NCI-H526 treated with DMSO at 0.1 percent for 48 hours (cell line): Measurements from ENCODE around the gene MRGPRD.

Experiments used
- DNase-seq: peaks from one replicate; lab custom pipeline; 2025; lab: John Stamatoyannopoulos, UW

Gene MRGPRD

DNA sequence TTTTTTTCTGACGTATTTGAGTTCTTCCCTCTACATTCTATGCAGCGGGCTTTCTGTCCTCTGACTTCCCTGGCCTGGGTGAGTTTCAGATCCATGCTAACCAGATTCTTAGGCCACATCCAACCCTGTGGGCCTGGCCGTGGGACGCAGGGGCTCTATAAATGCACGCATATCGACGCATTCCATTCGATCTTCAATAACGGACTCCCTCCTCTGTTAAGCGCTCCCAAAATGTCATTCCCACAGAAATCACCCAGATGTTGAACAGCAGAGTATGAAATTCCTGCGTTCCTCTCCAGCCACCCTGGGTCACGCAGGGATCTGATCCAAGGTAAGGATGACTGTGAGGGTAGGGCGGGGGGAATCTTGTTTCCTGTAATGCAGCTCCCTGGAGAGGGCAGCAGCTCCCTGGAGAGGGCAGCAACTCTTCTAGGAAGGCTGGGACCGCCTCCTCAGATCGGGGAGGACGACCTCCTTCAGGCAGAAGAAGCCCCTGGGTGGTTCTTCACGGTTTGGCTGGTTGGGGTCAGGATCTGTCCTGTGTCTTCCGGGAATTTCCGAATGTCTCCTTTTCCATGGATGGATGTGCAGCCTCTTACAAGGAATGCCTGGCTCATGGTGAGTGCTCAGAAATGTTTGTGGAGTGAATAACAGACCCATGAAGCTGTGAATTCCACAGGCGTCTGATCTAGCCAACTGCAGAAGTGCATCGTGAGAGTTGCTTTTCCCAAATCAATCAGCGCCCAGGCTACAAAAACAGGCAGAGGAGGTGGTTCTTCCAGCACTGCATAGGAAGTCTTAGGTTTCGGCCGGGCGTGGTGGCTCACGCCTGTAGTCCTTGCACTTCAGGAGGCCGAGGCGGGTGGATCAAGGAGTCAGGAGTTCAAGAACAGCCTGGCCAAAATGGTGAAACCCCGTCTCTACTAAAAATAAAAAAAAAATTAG lies 12.2 kb downstream of the MRGPRD start:
- DNase-seq = no peak

DNA sequence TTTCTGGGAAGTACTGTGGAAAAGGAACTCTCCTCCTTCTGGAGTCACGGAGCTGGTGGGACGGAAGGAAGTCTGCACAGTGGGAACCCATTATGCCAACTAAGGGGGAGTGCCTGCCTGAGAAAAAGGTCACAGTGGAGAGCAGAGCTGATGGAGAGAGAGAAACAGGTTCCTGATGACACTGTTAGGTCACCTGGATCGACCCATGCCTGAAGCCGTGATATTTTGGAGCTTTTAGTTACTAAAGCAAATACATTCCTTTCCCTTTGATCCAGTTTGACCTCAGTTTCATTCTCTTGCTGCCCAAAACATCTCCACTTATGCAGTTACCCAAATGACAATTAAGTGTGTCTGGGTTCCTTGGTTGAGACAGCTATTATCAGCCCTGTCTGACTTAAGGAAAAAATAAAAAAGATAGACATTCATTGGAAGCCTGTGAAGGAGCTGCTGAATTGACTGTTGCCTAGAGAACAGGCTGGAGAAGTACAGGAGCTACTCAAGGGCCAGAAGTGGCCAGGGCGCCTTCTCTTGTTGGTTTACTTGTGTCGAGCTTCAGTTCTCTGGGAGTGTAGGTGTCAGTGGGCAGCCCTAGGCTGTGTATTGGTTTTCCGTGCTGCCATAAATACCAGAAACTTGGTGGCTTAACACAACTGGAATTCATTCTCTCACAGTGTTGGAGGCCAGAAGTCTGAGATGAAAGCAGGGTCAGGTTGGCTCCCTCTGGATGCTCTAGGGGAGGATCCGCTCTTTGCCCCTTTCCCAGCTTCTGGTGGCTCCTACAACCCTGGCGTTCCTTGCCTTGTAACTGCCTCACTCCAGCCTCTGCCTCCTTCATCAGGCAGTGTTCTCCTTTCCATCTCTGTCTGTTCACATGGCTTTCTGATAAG lies 13.6 kb downstream of the MRGPRD start:
- DNase-seq = no peak

DNA sequence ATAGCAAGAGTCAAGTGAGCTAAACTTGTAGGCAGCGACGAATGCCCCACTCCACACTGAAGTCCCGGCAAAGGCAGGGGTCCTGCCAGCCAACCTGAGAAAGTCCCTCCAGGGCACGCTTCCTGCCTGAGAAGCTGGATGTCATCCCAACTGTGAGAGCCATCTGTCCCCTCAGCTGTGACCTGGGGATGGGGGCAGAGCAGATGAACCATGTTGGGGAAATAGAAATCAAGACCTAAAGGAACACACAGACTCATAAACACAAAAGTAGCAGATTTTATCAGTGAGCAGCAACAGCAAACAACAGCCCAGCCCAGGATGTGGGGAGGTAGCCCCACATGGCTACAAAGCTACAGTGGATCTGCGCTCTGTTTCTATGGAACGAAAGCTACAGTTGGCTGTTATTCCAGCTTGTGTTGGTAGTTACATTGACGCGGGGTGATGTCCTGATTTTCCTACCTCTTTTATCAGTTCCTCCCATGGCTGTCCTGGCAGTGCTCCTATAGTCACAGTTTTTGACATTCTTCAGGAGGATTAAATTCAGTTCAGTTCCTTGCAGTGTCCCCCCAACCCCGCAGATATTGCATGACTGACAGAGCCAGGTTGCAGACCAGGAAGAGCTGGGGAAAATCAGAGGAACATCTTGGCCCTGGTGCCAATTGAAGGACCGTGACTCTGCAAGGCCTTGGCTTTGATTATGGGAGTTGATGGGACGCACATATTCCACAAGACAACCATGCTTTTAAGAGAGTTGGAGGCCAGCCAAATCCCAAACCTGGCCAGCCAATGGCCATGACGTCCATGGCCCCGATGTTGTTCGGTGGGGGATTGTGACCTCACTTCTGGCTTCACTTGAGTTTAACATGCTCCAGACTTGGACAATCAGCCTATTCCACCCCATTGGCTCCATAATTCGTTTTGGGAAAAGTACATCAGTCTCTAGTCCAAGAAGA lies 14.6 kb downstream of the MRGPRD start:
- no peak for DNase-seq

DNA sequence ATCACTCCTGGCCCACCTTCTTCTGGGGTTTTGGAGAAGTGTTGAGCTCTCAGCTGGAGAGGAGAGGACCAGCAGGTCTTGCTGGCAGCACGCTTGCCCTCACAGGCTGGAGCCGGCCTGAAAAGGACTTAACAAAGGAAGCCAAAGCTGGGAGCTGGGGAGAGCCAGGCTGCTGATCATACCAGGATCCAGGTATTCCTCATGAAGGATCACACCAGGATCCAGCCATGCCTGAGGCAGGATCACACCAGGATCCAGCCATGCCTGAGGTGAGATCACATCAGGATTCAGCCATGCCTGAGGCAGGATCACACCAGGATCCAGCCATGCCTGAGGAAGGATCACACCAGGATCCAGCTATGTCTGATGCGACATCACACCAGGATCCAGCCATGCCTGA lies 17.0 kb downstream of the MRGPRD start:
- no peak for DNase-seq

DNA sequence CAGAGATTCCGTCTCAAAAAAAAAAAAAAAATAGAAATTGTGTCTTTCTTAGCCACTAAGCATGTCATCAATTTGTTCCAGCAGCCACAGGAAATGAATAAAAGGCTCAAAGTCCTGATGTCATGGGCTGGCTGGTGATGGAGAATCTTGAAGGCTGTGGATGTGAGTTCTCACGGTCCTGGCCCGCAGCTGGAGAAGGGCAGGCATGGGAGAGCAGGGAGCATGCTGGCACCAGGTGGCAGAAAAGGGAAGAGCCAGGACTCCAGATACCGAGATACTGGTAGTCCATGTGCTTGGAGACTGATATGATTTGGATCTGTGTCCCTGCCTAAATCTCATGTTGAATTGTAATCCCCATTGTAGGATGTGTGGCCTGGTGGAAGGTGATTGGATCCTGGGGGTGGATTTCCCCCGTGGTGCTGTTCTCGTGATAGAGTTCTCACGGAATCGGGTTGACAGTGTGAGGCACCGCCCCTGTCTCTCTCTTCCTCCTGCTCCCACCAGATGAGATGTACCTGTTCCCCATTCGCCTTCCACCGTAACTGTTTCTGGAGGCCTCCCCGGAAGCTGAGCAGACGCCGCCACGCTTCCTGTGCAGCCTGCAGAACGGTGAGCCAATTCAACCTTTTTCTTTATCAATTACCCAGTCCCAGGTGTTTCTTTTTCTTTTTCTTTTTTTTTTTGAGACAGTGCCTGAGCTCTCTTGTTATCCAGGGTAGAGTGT lies 18.1 kb downstream of the MRGPRD start:
- no peak for DNase-seq

DNA sequence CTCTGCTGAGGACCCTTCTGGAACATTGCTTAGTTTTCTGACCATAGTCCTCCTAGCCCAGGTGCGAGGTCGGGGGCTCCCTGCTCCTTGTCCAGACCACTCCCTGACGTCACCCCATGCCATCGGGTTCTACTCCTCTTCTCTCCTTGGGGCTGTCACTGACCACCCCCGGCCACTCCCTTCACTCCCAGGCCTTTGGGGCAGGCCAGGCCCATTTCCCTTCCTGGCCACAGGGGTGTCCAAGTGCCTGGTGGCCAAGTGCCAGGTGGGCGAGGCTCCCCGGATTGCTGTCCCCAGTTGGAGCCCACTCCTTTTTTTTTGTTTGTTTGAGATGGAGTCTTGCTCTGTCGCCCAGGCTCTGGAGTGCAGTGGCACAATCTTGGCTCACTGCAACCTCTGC lies 19.5 kb downstream of the MRGPRD start:
- DNase-seq = no peak

DNA sequence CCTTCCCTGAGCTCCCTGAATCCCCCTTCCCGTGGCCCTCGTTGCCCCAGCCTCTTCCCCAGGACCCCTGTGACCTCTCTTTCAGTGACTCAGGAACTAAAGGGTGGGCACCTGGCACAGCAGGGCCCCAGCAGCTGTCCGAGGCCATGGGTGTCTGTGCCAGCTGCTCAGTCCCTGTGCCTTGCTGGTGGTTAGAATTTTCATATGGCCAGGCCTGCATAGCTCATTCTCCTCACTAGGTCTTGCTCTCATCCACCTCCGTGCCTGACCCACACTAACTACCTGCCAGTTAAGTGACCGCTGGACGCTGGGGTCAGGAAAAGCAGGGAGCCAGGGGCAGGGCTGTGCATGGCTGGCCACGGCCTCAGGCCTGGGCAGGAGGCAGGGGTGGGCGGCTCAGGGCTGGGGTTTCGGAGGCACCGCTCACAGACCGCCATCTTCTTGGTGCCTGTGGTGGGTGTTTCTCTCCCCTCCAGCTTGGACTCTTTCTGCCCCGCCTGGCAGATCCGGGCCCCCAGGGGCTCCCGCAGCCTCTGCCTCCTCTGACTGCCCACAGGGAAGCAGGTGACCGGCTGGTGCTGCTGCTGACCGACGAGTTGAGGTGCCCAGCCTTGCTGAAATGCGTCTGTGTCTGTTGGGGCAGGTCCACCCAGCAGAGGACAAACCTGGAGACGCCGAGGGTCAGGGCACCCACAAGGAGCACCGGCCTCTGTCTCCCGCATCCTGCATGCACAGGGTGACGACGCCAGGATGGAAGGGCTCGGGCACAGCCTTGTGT lies 20.3 kb downstream of the MRGPRD start:
- no peak for DNase-seq

DNA sequence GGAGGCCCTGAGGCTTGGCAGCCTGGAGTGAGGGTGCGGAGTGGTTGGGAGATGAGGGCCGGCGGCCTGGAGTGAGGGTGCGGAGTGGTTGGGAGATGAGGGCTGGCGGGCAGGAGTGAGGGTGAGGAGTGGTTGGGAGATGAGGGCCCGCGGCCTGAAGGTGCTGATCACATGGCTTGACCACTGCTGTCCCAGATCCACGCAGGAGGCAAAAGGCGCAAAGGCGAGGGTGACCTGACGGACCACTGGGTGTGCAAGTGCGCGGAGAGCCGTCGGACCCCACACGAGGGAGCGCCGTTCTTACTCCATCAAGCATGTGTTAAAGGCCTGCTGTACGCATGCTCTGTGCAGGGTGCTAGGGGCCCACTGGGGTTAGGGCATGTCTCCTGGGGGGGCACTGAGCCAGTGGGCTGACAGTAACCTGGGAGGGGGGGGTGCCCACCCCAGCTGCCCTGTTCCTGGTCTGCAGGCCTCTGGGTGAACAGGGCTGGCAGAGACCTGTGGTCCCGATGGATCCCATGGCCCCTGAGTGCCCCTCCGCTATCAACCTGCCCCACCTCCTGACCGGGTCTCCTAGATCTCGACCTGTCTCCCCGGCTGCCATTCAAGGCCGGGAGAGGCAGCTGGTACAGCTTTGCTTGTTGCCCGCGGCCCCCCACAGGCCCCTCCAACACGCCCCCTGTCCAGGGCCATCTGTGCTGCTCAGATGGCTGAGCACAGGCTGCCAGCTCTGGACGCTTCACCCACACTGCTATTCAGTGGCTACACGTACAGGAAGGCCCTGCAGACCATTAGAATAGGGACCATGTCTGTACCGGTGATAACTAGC lies 21.1 kb downstream of the MRGPRD start:
- DNase-seq = no peak

DNA sequence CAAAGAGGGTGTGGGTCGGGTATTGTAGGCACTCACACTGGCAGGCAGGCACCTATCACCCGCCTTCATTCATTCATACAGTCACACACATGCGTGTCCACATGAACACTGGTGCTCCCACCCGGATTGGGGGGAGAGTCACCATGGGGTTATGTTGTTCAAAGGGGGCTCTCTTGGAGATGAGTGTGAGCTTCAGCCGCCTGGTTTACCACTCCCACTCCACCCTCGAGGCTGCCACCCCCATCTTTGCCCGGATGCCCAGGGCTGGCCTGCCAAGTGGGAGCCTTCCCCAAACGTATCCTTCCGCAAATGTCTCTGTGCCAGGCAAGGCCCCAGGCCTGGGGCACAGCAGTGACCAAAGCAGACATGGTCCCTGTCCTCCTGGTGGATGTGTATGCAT lies 22.6 kb downstream of the MRGPRD start:
- DNase-seq = no peak

DNA sequence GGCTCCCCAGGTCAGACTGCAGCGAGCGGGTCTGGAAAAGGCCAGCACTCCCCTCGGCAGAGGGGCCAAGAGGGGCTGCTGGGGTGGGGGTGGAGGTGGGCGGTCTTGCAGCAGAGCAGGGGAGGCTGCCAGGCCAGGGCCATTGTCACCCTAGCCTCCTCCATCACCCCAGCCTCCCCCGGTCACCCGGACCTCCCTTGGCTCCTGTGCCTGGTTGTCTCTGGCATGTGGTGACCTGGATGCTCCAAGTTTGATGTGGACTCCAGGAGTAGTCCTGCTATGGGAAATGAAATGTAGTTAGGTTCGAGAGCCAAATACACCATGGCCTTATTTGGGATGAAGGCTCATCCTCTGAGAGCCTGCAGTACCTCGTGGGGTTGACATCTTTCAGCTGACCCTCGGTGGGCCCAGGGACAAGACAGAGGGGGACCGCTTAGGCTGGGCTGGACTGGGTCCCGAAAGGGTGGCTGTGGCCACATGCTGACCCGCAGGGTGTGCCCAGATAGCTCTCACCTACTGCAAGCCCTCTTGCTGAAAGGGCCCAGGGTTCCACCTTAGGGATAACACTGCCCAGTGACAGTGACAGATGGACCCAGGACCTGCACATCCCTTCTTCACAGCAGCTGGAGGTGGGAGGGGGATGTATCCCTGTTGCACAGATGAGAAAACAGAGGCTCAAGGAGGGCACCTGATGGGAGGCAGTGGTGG lies 24.1 kb downstream of the MRGPRD start:
- DNase-seq = no peak

DNA sequence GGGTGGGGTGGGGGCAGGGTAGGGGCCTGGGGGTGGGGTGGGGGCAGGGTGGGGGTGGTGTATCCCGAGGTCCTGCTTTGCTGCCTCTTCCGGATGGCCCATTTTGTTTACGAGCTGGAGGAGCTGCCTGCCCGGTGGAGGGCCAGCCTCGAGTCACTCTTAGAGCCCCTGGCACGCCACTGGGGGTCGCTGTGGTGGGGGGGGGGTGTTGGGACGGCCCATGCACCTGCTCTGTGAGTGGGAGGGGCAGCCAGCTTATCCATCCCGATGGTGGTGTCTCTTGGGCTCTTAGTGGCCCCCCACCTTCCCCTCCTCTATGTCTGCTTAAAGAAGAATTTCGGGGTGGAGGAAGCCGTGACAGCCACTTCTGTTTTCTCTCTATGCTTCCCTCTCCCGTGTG lies 24.6 kb downstream of the MRGPRD start:
- no peak for DNase-seq

DNA sequence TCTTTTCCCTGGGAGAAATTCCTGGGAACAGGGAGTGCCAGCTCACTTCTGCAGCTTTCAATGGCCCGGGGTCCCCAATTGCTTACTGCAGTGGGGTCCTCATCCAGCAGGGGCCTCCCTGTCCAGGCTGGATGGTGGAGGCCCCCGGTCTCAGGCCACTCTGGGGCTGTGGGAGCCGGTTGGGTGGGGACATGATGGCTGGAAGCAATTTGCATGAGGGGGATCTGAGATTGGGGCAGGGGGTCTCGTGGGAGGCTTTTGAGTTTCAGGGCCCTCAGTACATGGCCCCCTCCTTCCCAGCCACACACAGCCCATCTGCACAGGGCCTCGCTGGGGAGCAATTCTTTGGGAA lies 25.2 kb downstream of the MRGPRD start:
- no peak for DNase-seq

DNA sequence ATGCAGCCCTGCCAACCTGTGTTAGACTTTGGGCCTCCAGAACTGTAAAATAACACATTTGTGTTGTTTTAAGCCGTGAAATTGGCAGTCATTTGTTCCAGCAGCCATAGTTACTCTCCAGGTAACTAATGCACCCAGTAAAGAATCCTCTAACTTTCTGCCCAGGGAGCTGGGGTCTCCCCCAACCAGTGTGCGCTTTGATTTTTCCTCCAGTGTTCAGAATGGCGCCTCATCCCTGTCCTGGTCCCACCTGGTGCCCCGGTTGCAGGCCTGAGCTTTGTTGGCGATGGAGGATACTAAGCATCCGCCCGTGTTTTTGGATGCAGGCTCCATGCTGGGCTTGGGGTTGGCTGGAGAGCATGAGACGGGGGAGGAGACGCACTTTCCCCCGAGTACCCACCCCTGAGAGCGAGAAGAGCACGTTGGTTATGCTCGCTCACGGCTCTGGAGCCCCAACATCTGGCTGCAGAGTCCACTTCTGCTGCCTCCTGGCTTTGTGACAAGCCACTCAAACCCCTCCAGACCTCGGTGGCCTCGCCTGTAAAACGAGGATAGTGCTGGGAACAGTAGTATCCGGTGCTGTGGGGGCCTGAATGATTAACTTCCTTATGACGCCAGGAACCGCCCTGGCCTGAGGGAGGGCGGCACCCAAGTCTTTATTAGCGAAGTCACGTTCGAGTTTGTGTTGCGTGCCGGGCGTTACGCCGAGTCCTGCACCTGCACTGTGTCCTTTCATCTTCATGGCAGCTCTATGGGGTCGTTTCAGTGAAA lies 25.8 kb downstream of the MRGPRD start:
- no peak for DNase-seq

DNA sequence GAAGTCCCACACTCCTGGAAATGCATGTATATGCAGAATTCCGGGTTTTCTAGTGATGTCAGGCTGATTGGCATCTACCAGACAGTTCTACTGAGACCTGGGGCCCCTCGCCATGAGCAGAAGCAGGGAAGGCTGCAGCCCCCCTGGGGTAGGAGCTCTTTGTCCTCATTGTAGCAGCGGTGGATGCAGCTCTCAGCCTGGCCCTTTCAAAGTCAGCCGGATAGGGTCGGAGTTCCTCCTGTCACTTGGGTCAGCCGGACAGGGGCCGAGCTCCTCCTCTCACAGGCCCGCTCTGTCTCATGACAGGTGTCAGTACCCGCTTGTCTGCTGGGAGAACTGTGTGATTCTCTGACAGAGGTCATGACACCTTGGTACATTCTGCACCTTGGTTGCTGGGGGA lies 30.0 kb downstream of the MRGPRD start:
- no peak for DNase-seq

DNA sequence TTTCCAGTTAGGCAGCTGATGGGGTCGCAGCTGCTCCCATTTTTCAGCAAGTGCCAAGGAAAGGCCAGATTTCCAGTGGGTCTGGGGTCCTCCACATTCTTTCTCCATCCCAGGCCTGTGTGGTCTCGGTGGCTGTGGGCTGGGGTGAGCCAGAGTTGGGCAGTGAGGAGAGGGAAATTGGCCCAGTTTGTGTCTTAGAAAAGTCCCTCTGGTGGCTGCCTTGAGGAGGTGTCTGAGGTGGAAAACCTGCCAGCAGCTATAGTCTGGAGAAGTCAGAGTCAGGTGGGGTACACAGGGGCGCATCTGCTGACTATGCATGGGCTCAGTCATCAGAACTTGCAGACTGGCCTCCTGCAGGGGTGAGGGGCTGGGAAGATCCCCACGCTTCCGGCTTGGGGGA lies 30.5 kb downstream of the MRGPRD start:
- no peak for DNase-seq

DNA sequence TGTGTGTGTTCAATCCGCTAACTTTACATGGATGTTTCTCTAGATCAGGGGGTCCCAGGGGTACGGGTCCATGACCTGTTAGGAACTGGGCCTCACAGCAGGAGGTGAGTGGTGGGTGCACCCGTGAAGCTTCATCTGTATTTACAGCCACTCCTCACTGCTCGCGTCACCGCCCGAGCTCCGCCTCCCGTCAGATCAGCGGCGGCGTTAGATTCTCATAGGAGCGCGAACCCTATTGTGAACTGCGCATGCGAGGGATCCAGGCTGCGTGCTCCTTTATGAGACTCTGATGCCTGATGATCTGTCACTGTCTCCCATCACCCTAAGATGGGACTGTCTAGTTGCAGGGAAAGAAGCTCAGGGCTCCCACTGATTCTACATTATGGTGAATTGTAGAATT lies 31.9 kb downstream of the MRGPRD start:
- DNase-seq = no peak

DNA sequence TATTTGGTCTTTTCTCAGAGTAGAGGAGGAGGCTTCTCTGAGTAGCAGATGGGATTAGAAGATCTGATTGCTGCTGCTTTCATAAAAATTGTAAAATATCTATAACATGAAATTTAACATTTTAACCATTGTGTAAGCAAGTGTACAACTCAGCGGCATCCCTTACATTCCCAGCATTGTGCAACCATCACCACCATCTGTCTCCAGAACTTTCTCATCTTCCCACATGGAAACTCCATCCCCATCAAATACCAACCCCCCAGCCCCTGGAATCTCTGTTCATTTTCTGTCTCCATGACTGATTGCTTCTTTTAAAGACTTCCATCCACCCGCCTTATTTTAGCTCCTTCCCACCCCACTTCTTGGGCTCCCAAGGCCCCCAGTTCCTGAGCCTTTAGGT lies 32.3 kb downstream of the MRGPRD start:
- DNase-seq = no peak

DNA sequence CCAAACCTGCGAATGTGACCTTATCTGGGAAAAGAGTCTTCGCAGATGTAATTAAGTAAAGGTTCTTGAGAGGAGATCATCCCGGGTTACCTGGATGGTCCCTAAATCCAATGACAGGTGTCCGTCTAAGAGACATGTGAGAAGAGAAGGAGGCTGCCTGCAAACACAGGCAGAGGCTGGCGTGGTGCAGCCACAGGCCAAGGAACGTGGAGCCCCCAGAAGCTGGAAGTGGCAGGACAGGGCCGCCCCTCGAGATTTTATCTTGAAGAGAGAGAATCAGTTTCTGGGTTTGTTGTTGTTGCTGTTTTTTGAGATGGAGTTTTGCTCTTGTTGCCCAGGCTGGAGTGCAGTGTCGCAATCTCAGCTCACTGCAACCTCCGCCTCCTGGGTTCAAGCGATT lies 33.6 kb downstream of the MRGPRD start:
- DNase-seq = no peak
